Jurkat, Clone E6-1 (cell line): ENCODE results near the gene ECEL1.
"Not testable (repeated sequence)": the region's sequence is repeated elsewhere in the genome, so short reads cannot be mapped to it uniquely, and the experiment has no call there.

Experiments
- DNase-seq: peaks from one replicate; pipeline ENCODE4 v3.0.0-alpha.2; 2011; ENCODE audit warnings: low read depth, low spot score
- H3K4me3 ChIP-seq: 2 replicates; pipeline ENCODE4 v1.5.1; 2011; ENCODE audit warnings: mild to moderate bottlenecking, low read length, control low read depth, moderate library complexity

ECEL1 gene

GRCh38 chr2:232435805-232436204 is 51.8 kb downstream of the ECEL1 start:
- no peak overlapping the region for H3K4me3 ChIP-seq
- no peak for DNase-seq

GRCh38 chr2:232435375-232435648 is 52.3 kb downstream of the ECEL1 start:
- DNase-seq, result no peak
- H3K4me3 ChIP-seq, result no peak overlapping the region

- no peak overlapping the region for H3K4me3 ChIP-seq
- DNase-seq, result no peak
These were observed 52.9 kb downstream of the ECEL1 start for GRCh38 chr2:232434563-232435374.

GRCh38 chr2:232434091-232434490 is 53.5 kb downstream of the ECEL1 start:
- H3K4me3 ChIP-seq, result no peak overlapping the region
- DNase-seq, result no peak

- DNase-seq, H3K4me3 ChIP-seq: not testable (repeated sequence)
These were observed 54.0 kb downstream of the ECEL1 start for GRCh38 chr2:232433622-232434021.

GRCh38 chr2:232432598-232433184 is 54.9 kb downstream of the ECEL1 start:
- DNase-seq, result no peak

GRCh38 chr2:232431705-232432590 is 55.7 kb downstream of the ECEL1 start:
- no peak for DNase-seq
- no peak overlapping the region for H3K4me3 ChIP-seq

More at GRCh38 chr2:232432598-232433184, 54.9 kb downstream of the ECEL1 start:
- H3K4me3 ChIP-seq, result no peak overlapping the region
